ENCODE results near the gene PDE6A.

DNA sequence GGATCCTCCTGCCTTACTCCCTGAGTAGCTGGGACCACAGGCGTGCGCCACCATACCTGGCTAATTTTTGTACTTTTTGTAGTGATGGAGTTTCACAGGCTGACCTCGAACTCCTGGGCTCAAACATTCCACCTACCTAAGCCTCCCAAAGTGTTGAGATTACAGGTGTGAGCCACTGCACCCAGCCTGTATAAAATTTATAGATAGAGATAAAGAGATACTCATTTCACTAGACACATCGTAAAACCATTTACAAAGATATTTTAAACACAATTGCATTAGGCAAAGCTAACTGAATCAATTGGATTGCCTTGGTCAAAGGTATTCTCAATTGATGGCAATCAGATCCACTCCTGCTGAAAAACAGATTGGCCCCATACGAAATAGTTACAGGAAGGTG, 52.0 kb downstream of the PDE6A start:
- TF ChIP-seq CTCF (conservative IDR thresholded peaks at IDR 0.05): no peak
- TF ChIP-seq EZH2 (IDR thresholded peaks at IDR 0.05; ENCODE audit: low read depth): no peak
